HG03521 (cell line): Measurements from ENCODE around the gene TTLL8.

ENCODE experiments used
- ATAC-seq: cut with Tn5 transposase; IDR thresholded peaks from one replicate; pipeline ENCODE4 v1.9.1; 2021; ENCODE audit warnings: mild to moderate bottlenecking, moderate library complexity; ENCODE audit not compliant: unreplicated experiment

The TTLL8 gene

DNA sequence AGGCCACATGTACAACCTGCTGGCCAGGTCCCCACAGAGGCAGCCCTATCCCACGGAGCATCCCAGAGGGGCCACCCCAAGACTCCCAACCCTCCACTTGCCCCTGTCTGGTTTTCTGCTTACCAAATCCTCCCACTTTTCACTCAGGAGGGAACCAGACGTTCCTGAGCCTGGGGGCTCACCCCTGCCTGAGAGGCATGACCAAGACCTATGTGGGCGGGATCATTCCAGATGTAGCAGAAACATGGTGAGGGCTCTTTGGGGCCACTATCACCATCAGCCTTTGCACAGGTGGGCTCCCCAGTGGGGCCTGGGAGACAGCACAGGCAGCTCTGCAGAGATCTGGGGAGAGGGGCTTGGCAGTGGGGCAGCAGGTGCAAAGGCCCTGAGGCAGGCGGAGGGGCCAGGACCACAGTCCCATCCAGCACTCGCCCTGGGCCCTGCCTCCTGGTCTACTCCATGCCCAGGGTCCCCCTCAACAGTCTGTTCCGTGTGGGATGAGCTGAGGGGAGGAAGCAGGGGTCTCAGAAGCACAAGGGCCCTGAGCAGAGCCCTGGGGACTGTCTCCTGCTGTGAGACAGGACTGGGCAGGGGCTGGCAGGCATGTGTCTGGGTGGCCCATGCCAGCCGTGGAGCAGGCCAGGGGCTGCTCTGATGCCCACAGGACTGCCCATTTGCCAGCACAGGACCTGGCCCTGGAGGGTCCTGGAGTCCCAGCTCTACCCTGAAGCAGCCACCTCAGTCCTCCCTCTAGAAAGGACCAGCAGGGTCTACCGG lies 88.2 kb downstream of the TTLL8 start:
- no peak for ATAC-seq

GRCh38 chr22:49968831-49969661 lies 89.1 kb downstream of the TTLL8 start:
- no peak for ATAC-seq
